ENCODE measurements around the gene ZBTB3.

DNA sequence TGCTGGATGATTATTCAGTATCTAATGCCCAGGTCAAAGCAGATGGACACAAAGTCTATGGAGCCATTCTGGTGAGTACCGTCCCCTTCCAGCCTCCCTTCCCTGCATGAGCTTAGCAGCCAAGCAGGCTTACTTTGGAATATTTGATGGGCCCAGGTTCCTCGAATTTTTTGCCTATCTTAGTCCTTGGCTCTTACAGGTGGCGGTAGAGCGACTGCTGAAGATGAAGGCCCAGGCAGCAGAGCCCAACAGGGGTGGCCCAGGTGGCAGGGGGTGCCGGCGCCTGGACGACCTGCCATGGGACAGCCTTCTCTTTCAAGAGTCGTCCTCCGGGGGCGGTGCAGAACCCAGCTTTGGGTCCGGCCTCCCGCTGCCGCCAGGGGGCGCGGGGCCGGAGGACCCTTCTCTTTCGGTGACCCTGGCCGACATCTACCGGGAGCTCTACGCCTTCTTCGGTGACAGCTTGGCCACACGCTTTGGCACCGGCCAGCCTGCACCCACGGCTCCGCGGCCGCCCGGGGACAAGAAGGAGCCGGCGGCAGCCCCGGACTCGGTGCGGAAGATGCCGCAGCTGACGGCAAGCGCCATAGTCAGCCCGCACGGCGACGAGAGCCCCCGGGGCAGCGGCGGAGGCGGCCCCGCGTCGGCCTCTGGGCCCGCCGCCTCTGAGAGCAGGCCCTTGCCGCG, 32.5 kb upstream of the ZBTB3 start:
- TF ChIP-seq EZH2 (IDR thresholded peaks at IDR 0.05; ENCODE audit: borderline replicate concordance, low read depth, low read length, poor library complexity, severe bottlenecking) (no peak), CTCF (conservative IDR thresholded peaks at IDR 0.05; ENCODE audit: low read depth, low read length) (peak; percentile 98)

Measured in A673 (cell line).